ENCODE data around the gene PLEKHG2. TPM values are rescaled to one million over a fixed set of nuclear protein-coding genes. Genes with fewer than 3 reads are reported as not detected.

PLEKHG2 gene
- total RNA-seq, 1 experiment from 2014 or later: 29.0 TPM

- ChIA-PET CTCF (interaction anchor here (1.0 to 2.2 kb wide), 9 partner anchors 12 to 269 kb away, joined by 3 to 8 read pairs (median 3); partner anchors contain the start of genes PLEKHG2 and RPS16), POLR2A (interaction anchor here (0.5 to 2.2 kb wide), 16 partner anchors 10 to 1449 kb away, joined by 3 to 39 read pairs (median 5); partner anchors contain the start of genes RPS16, SAMD4B, SUPT5H and ZFP36), RAD21 (ENCODE audit: low non-redundant PET in 1 of 2, low total read pairs in 2 of 2, uncharacterized antibody in 2 of 2, unreplicated experiment in 2 of 2) (interaction anchor here in 1 of 2 experiments (0.6 kb wide), 1 partner anchor 17 kb away, joined by 4 read pairs; no protein-coding TSS in a partner anchor)
- ATAC-seq (peak; percentile 94), DNase-seq (ENCODE audit: low read depth, low spot score) (peak; percentile 99)
- Histone ChIP-seq H3K9ac (ENCODE audit: low read length) (peak within 1 kb of the TSS; percentile 90), H3K79me2 (ENCODE audit: insufficient read depth, low read length) (peaks cover 39% of the 10 kb centered on the region), H3K9me2 (ENCODE audit: insufficient read depth) (no peaks in the 10 kb centered on the region), H3K4me2 (ENCODE audit: low read length) (peak within 1 kb of the TSS; percentile 76), H3K9me3 (ENCODE audit: control insufficient read depth in 1 of 2, insufficient read depth in 1 of 2, low read depth in 1 of 2, low read length in 2 of 2) (no peaks in the 10 kb centered on the region), H3K36me3 (ENCODE audit: control insufficient read depth in 1 of 2, insufficient read depth in 2 of 2, low read length in 2 of 2) (peaks cover 20 to 34% of the 10 kb centered on the region in 2 experiments; a peak in 3 of 4 replicates), H3K4me1 (ENCODE audit: control insufficient read depth in 1 of 2, insufficient read depth in 2 of 2, low read length in 2 of 2) (peaks cover 14% of the 10 kb centered on the region in 2 experiments), H2AFZ (ENCODE audit: low read depth, low read length, poor library complexity, severe bottlenecking) (no peak within 1 kb of the TSS), H4K20me1 (ENCODE audit: insufficient read depth) (no peaks in the 10 kb centered on the region), H3K27me3 (ENCODE audit: insufficient read depth, low read length) (no peaks in the 10 kb centered on the region), H3K27ac (ENCODE audit: low read depth, low read length) (peak within 1 kb of the TSS; percentile 96), H3K4me3 (replicated peaks in 1 of 2; ENCODE audit: low read depth in 1 of 2, low read length in 2 of 2) (peak within 1 kb of the TSS; percentile 91 to 100)
- TF ChIP-seq EGR1 (IDR thresholded peaks at IDR 0.05; ENCODE audit: low read depth) (0 out of 2 replicates have a peak, but pooled peaks have one; percentile 27), ZFX (IDR thresholded peaks at IDR 0.05) (0 out of 2 replicates have a peak, but pooled peaks have one; percentile 7), FOSL1 (IDR thresholded peaks at IDR 0.05; ENCODE audit: low read depth) (no peak), CTCF (IDR thresholded peaks at IDR 0.05 in 2 of 3, conservative IDR thresholded peaks at IDR 0.05 in 1 of 3; ENCODE audit: borderline replicate concordance in 1 of 3, insufficient read depth in 1 of 3, low read depth in 2 of 3, low read length in 2 of 3) (no peak), JUND (IDR thresholded peaks at IDR 0.05) (no peak), TCF7L2 (IDR thresholded peaks at IDR 0.05; ENCODE audit: borderline replicate concordance, extremely low read depth, insufficient read depth, insufficient read length) (peak; percentile 10), YY1 (IDR thresholded peaks at IDR 0.05; ENCODE audit: extremely low read depth, insufficient replicate concordance, low read depth, low read length) (peak; percentile 89), POLR2AphosphoS5 (IDR thresholded peaks at IDR 0.05; ENCODE audit: low read depth, low read length) (peak; percentile 97), SP1 (IDR thresholded peaks at IDR 0.05; ENCODE audit: low read depth) (peak; percentile 98), RAD21 (IDR thresholded peaks at IDR 0.05; ENCODE audit: low read depth) (no peak), POLR2A (IDR thresholded peaks at IDR 0.05; ENCODE audit: borderline replicate concordance, extremely low read depth, insufficient read depth, insufficient read length) (peak; percentile 97), CEBPB (IDR thresholded peaks at IDR 0.05; ENCODE audit: low read depth) (no peak)
- BruUV-seq (replicated peaks): no TSS peak
- intact Hi-C loops (cut with micrococcal nuclease): loop anchor here (1.0 to 5.0 kb wide), 3 partner anchors 21 to 179 kb away; partner anchors contain the start of gene PLEKHG2
Observed at GRCh38 chr19:39390751-39391437, 21.6 kb upstream of the PLEKHG2 start, which contains the start of the genes MED29 and PAF1. TSS of gene MED29 (plus strand) at chr19:39391378. CDS start at chr19:39391423, 45 bp downstream. TSS of gene PAF1 (minus strand) at chr19:39391106. CDS start at chr19:39390864, 242 bp downstream.
